HCT116 (cell line): ENCODE data around the gene ARMC3.

Source experiments
- CTCF ChIP-seq, 3 experiments: fragments of 200-600 bp in 1 of 3; sonication (generic) in 1 of 3; IDR thresholded peaks in 2 of 3; conservative IDR thresholded peaks in 1 of 3; 2 replicates each; pipeline ENCODE4 v1.5.1; 2012 to 2017; ENCODE audit warnings: low read depth in 2 of 3, low read length in 2 of 3, antibody characterized with exemption in 1 of 3, borderline replicate concordance in 1 of 3, control low read depth in 1 of 3, mild to moderate bottlenecking in 1 of 3, mixed read lengths in 1 of 3, mixed run types in 1 of 3, moderate library complexity in 1 of 3; ENCODE audit not compliant: insufficient read depth in 1 of 3
- EGR1 ChIP-seq: IDR thresholded peaks from 2 replicates; pipeline ENCODE4 v1.6.1; 2012; ENCODE audit warnings: low read depth
- ELF1 ChIP-seq: IDR thresholded peaks from 2 replicates; pipeline ENCODE4 v1.6.1; 2012; ENCODE audit warnings: low read depth, borderline replicate concordance
- EZH2phosphoT487 ChIP-seq: fragments of 200-600 bp; IDR thresholded peaks from 2 replicates; pipeline ENCODE4 v1.6.1; 2018; ENCODE audit warnings: antibody characterized with exemption, borderline replicate concordance
- JUND ChIP-seq: IDR thresholded peaks from 2 replicates; pipeline ENCODE4 v1.6.1; 2012
- MAX ChIP-seq: IDR thresholded peaks from 2 replicates; pipeline ENCODE4 v1.6.1; 2012
- POLR2AphosphoS5 ChIP-seq: IDR thresholded peaks from 2 replicates; pipeline ENCODE4 v1.6.1; 2011; ENCODE audit warnings: mild to moderate bottlenecking, low read depth, low read length, moderate library complexity
- RAD21 ChIP-seq: IDR thresholded peaks from 2 replicates; pipeline ENCODE4 v1.6.1; 2012; ENCODE audit warnings: low read depth, mild to moderate bottlenecking
- REST ChIP-seq: IDR thresholded peaks from 2 replicates; pipeline ENCODE4 v1.6.1; 2012; ENCODE audit warnings: low read depth
- SIN3A ChIP-seq: IDR thresholded peaks from 2 replicates; pipeline ENCODE4 v1.6.1; 2012; ENCODE audit warnings: low read depth
- SP1 ChIP-seq: IDR thresholded peaks from 2 replicates; pipeline ENCODE4 v1.6.1; 2012; ENCODE audit warnings: low read depth
- SRF ChIP-seq: IDR thresholded peaks from 2 replicates; pipeline ENCODE4 v1.6.1; 2012; ENCODE audit warnings: low read depth
- ZFX ChIP-seq: fragments of 450-650 bp; IDR thresholded peaks from 2 replicates; pipeline ENCODE4 v1.6.1; 2017

DNA sequence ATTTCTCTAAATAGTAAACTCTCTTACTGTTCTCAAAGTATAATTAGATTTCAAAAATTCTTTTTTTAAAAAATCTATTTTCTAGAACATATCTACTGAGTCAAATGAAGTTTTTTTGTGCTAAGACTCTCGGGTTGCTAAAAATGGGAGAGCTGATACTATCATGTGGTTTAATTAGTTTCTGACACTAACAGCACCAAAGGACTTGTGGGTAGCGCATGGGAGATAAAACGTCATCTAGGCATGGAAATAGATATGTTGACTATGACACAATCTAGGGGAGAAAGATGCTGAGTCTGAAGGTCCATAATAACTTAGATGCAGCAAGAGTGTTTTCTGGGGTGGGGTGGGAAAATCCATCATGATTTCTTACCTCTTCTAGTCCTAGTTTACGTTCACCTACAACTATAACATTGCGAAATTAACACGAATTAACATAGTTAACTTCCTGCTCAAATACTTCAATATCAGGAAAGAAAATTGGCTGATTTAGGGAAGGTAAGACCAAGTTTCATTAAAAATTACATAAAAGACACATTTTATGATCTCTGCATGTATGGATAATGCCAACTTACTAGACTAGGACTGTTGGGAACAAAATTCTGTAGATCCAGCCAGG, 14.3 kb upstream of the ARMC3 start:
- TF ChIP-seq CTCF (IDR thresholded peaks at IDR 0.05 in 2 of 3, conservative IDR thresholded peaks at IDR 0.05 in 1 of 3; ENCODE audit: borderline replicate concordance in 1 of 3, insufficient read depth in 1 of 3, low read depth in 2 of 3, low read length in 2 of 3) (no peak), SRF (no peak), EZH2phosphoT487 (no peak), SIN3A (no peak), MAX (no peak), POLR2AphosphoS5 (no peak), ZFX (no peak), EGR1 (no peak), JUND (no peak), SP1 (no peak), ELF1 (no peak), RAD21 (no peak), REST (no peak)
